ENCODE results near the gene DIPK1A.

GRCh38 chr1:92961896-92962752 lies 862 bp upstream of the DIPK1A start:
- TF ChIP-seq POLR2AphosphoS5 (IDR thresholded peaks at IDR 0.05) = no peak
- TF ChIP-seq CTCF (IDR thresholded peaks at IDR 0.05; ENCODE audit: poor library complexity, severe bottlenecking) = no peak
- TF ChIP-seq EZH2 (IDR thresholded peaks at IDR 0.05; ENCODE audit: borderline replicate concordance, insufficient read depth, low read length, poor library complexity, severe bottlenecking) = no peak
- no peak for TF ChIP-seq TAF1 (IDR thresholded peaks at IDR 0.05; ENCODE audit: low read depth)
- peak; percentile 20 for TF ChIP-seq REST (IDR thresholded peaks at IDR 0.05; ENCODE audit: borderline replicate concordance)
- TF ChIP-seq RAD21 (conservative IDR thresholded peaks at IDR 0.05) = no peak
- no peak for TF ChIP-seq EP300 (conservative IDR thresholded peaks at IDR 0.05; ENCODE audit: poor library complexity, severe bottlenecking)

Measured in neural cell (in vitro differentiated cells).